ENCODE measurements around the gene TUBB4A. TPM values are rescaled to one million over a fixed set of nuclear protein-coding genes. Genes with fewer than 3 reads are reported as not detected.

The TUBB4A gene
- total and polyA plus RNA-seq, 9 of the 15 experiments (the other 6 are each of a cell fraction or from before 2014, with no cell fraction given): 0.14 to 7.0 (median 0.75) TPM

DNA sequence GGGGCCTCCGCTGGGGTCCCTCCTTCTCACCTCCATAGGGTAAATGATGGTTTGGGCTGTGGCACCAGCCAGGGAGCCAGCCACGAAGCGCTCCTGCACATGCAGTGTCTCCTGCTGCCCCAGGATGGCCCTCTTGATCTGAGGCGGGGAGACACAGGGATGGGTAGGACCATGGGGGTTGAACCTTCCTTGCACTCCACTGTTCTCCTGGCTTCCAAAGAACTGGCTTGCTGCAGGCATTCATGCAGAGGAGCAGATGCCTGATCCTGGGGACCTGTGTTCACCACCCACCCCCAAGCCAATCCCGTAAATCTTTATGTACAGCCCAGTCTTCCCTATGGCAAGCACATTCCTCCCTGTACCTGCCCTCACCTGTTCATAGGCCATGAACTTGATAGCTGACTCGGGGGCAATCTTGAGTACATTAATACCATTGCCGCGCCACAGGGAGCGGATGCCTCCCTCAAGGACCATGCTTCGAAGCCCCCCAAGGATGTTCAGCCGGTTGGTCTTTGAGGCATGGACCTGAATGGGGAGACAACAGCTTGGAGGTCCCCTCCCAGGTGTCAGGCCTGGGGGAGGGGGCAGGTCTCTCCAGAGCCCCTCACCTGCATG is 48.1 kb downstream of the TUBB4A start:
- no peak overlapping the region for H3K9ac ChIP-seq (ENCODE audit: insufficient read depth in 1 of 2, low read depth in 2 of 2, low read length in 2 of 2)
- intact Hi-C loops (cut with micrococcal nuclease) (no loop called here), in situ Hi-C loops (cut with MboI) (no loop called here)
- H3K4me3 ChIP-seq: no peak overlapping the region
- H4K20me1 ChIP-seq (replicated peaks; ENCODE audit: control insufficient read depth, insufficient read depth, low read length): no peaks in the 10 kb centered on the region
- DNase-seq (ENCODE audit: extremely low read depth in 1 of 4, low spot score in 3 of 4) (peak in 1 of 4 experiments; percentile 40), FAIRE-seq (no peak), ATAC-seq (no peak)
- H3K4me2 ChIP-seq (ENCODE audit: insufficient read depth, low read length): no peak overlapping the region
- no peak overlapping the region for H2AFZ ChIP-seq (ENCODE audit: low read depth, low read length)
- H3K9me3 ChIP-seq (replicated peaks; ENCODE audit: control insufficient read depth, insufficient read depth, low read depth, low read length): peaks cover 24% of the 10 kb centered on the region
- CTCF ChIA-PET (ENCODE audit: low intra/inter-chr PET ratio): no interaction called here
- H3K27me3 ChIP-seq (ENCODE audit: control insufficient read depth in 2 of 2, insufficient read depth in 2 of 2, low read length in 2 of 2): no peaks in the 10 kb centered on the region
- 97% methylated on average over 9 of the region's 11 CpGs for WGBS (ENCODE audit: insufficient coverage, low coverage, missing lambda C conversion rate)
- H3K79me2 ChIP-seq (ENCODE audit: control insufficient read depth, insufficient read depth, low read length): peaks cover 12% of the 10 kb centered on the region
- no peaks in the 10 kb centered on the region for H3K9me1 ChIP-seq (ENCODE audit: control insufficient read depth, insufficient read depth, low read length)
- no peak overlapping the region for H3K27ac ChIP-seq (ENCODE audit: extremely low read depth, low read depth, low read length)
- no TSS peak for BruUV-seq (replicated peaks)
- POLR2A ChIA-PET: no interaction called here
- H3K4me1 ChIP-seq (replicated peaks in 1 of 2; ENCODE audit: control insufficient read depth in 2 of 2, insufficient read depth in 2 of 2, low read length in 2 of 2): peaks cover 15 to 16% of the 10 kb centered on the region in 2 experiments; a peak in 4 of 5 replicates
- peaks cover 66% of the 10 kb centered on the region for H3K36me3 ChIP-seq (ENCODE audit: control insufficient read depth, insufficient read depth, low read length)
- TF ChIP-seq, protein P1, sequence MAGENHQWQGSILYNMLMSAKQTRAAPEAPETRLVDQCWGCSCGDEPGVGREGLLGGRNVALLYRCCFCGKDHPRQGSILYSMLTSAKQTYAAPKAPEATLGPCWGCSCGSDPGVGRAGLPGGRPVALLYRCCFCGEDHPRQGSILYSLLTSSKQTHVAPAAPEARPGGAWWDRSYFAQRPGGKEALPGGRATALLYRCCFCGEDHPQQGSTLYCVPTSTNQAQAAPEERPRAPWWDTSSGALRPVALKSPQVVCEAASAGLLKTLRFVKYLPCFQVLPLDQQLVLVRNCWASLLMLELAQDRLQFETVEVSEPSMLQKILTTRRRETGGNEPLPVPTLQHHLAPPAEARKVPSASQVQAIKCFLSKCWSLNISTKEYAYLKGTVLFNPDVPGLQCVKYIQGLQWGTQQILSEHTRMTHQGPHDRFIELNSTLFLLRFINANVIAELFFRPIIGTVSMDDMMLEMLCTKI (IDR thresholded peaks at IDR 0.05; ENCODE audit: partially characterized antibody): no peak
- TF ChIP-seq RBFOX2 (IDR thresholded peaks at IDR 0.05; ENCODE audit: low read depth, low read length): peak; percentile 32; the same call in 1 of the 2 replicates
- peak; percentile 100 for TF ChIP-seq ZNF324 (CRISPR knock-in tag; IDR thresholded peaks at IDR 0.05)
- TF ChIP-seq, protein P2, sequence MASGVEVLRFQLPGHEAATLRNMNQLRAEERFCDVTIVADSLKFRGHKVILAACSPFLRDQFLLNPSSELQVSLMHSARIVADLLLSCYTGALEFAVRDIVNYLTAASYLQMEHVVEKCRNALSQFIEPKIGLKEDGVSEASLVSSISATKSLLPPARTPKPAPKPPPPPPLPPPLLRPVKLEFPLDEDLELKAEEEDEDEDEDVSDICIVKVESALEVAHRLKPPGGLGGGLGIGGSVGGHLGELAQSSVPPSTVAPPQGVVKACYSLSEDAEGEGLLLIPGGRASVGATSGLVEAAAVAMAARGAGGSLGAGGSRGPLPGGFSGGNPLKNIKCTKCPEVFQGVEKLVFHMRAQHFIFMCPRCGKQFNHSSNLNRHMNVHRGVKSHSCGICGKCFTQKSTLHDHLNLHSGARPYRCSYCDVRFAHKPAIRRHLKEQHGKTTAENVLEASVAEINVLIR (CRISPR knock-in tag; IDR thresholded peaks at IDR 0.05): no peak
- TF ChIP-seq TRIM28 (IDR thresholded peaks at IDR 0.05): peak; percentile 92
- 0 out of 2 replicates have a peak, but pooled peaks have one; percentile 20 for TF ChIP-seq POLR2G (IDR thresholded peaks at IDR 0.05; ENCODE audit: low read depth, low read length)
- no peak for TF ChIP-seq PML (IDR thresholded peaks at IDR 0.05; ENCODE audit: low read length)
- TF ChIP-seq L3MBTL2 (IDR thresholded peaks at IDR 0.05): no peak
- peak in 1 of 2 experiments; percentile 93; a peak in 2 of 3 replicates for TF ChIP-seq CBX3 (IDR thresholded peaks at IDR 0.05; ENCODE audit: borderline replicate concordance in 1 of 2, low read length in 2 of 2)
- no peak for TF ChIP-seq ERF (CRISPR knock-in tag; IDR thresholded peaks at IDR 0.05)
- no peak for TF ChIP-seq PCBP2 (IDR thresholded peaks at IDR 0.05; ENCODE audit: low read depth, low read length, poor library complexity, severe bottlenecking)
- TF ChIP-seq HCFC1 (IDR thresholded peaks at IDR 0.05; ENCODE audit: low read depth, low read length): no peak
- no peak for TF ChIP-seq MTA3 (IDR thresholded peaks at IDR 0.05; ENCODE audit: borderline replicate concordance)
- TF ChIP-seq, protein P3, sequence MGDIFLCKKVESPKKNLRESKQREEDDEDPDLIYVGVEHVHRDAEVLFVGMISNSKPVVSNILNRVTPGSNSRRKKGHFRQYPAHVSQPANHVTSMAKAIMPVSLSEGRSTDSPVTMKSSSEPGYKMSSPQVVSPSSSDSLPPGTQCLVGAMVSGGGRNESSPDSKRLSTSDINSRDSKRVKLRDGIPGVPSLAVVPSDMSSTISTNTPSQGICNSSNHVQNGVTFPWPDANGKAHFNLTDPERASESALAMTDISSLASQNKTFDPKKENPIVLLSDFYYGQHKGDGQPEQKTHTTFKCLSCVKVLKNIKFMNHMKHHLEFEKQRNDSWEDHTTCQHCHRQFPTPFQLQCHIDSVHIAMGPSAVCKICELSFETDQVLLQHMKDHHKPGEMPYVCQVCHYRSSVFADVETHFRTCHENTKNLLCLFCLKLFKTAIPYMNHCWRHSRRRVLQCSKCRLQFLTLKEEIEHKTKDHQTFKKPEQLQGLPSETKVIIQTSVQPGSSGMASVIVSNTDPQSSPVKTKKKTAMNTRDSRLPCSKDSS (IDR thresholded peaks at IDR 0.05; ENCODE audit: low read depth, partially characterized antibody): peak; percentile 90
- TF ChIP-seq ZNF282 (CRISPR knock-in tag; IDR thresholded peaks at IDR 0.05): no peak
